H9 (cell line): Measurements from ENCODE around the gene PSMB7. TPM values are rescaled to one million over a fixed set of nuclear protein-coding genes. Genes with fewer than 3 reads are reported as not detected.

ENCODE experiments used
- DNase-seq: peaks from one replicate; pipeline ENCODE4 v3.0.0-alpha.2; 2017
- H2AFZ ChIP-seq: one replicate; pipeline ENCODE4 v1.6.1; 2013; ENCODE audit warnings: mild to moderate bottlenecking, low read length, control low read depth, moderate library complexity
- H2AK5ac ChIP-seq: 2 replicates; pipeline ENCODE4 v1.6.1; 2013; ENCODE audit warnings: low read length, control low read depth, mixed read lengths; ENCODE audit not compliant: insufficient read length
- H2BK120ac ChIP-seq: one replicate; pipeline ENCODE4 v1.6.1; 2013; ENCODE audit warnings: low read depth, mild to moderate bottlenecking, low read length, control low read depth, inconsistent platforms; ENCODE audit not compliant: poor library complexity, severe bottlenecking
- H2BK12ac ChIP-seq: 2 replicates; pipeline ENCODE4 v1.6.1; 2013; ENCODE audit warnings: low read length, control low read depth, mixed read lengths, low read depth; ENCODE audit not compliant: insufficient read length
- H2BK15ac ChIP-seq: 2 replicates; pipeline ENCODE4 v1.6.1; 2013; ENCODE audit warnings: low read depth, low read length, control low read depth
- H2BK20ac ChIP-seq: one replicate; pipeline ENCODE4 v1.6.1; 2013; ENCODE audit warnings: low read depth, mild to moderate bottlenecking, low read length, control low read depth, inconsistent platforms; ENCODE audit not compliant: poor library complexity, severe bottlenecking
- H2BK5ac ChIP-seq: 2 replicates; pipeline ENCODE4 v1.6.1; 2013; ENCODE audit warnings: low read length, control low read depth, mixed read lengths; ENCODE audit not compliant: insufficient read length
- H3K14ac ChIP-seq: 2 replicates; pipeline ENCODE4 v1.6.1; 2013; ENCODE audit warnings: low read length, control low read depth; ENCODE audit not compliant: insufficient read depth
- H3K18ac ChIP-seq: 2 replicates; pipeline ENCODE4 v1.6.1; 2013; ENCODE audit warnings: low read depth, mild to moderate bottlenecking, mixed read lengths, low read length, control low read depth; ENCODE audit not compliant: insufficient read length
- H3K23ac ChIP-seq: 2 replicates; pipeline ENCODE4 v1.6.1; 2013; ENCODE audit warnings: low read length, control low read depth, mixed read lengths, low read depth; ENCODE audit not compliant: insufficient read length
- H3K23me2 ChIP-seq: 2 replicates; pipeline ENCODE4 v1.6.1; 2013; ENCODE audit warnings: low read depth, mild to moderate bottlenecking, mixed read lengths, low read length, control low read depth; ENCODE audit not compliant: insufficient read length, poor library complexity, severe bottlenecking
- H3K27ac ChIP-seq: 2 replicates; pipeline ENCODE4 v1.5.1; 2013; ENCODE audit warnings: low read length, control low read depth, mixed read lengths, low read depth; ENCODE audit not compliant: insufficient read length
- H3K27me3 ChIP-seq: 2 replicates; pipeline ENCODE4 v1.6.1; 2013; ENCODE audit warnings: low read length, control low read depth, inconsistent platforms; ENCODE audit not compliant: insufficient read depth
- H3K4ac ChIP-seq: 2 replicates; pipeline ENCODE4 v1.6.1; 2013; ENCODE audit warnings: low read depth, mild to moderate bottlenecking, control low read depth, inconsistent platforms, low read length, moderate library complexity
- H3K4me1 ChIP-seq: 2 replicates; pipeline ENCODE4 v1.6.1; 2013; ENCODE audit warnings: low read length, control low read depth, inconsistent platforms; ENCODE audit not compliant: insufficient read depth
- H3K4me2 ChIP-seq: 2 replicates; pipeline ENCODE4 v1.6.1; 2013; ENCODE audit warnings: low read length, control low read depth, mixed read lengths; ENCODE audit not compliant: insufficient read length, insufficient read depth
- H3K56ac ChIP-seq: 2 replicates; pipeline ENCODE4 v1.6.1; 2013; ENCODE audit warnings: low read depth, mild to moderate bottlenecking, mixed read lengths, low read length, control low read depth; ENCODE audit not compliant: insufficient read length
- H3K79me1 ChIP-seq: 2 replicates; pipeline ENCODE4 v1.6.1; 2013; ENCODE audit warnings: low read depth, mild to moderate bottlenecking, moderate library complexity, low read length, control low read depth, inconsistent platforms; ENCODE audit not compliant: insufficient read depth, poor library complexity, severe bottlenecking
- H3K79me2 ChIP-seq: 2 replicates; pipeline ENCODE4 v1.6.1; 2013; ENCODE audit warnings: low read length, control low read depth, inconsistent platforms; ENCODE audit not compliant: insufficient read depth
- H3K9ac ChIP-seq: 2 replicates; pipeline ENCODE4 v1.6.1; 2013; ENCODE audit warnings: low read length, control low read depth, mixed read lengths; ENCODE audit not compliant: insufficient read length; ENCODE audit errors: extremely low read depth
- H3K9me3 ChIP-seq: one replicate; pipeline ENCODE4 v1.6.1; 2013; ENCODE audit warnings: low read depth, low read length, inconsistent platforms; ENCODE audit not compliant: control insufficient read depth
- H3T11ph ChIP-seq: one replicate; pipeline ENCODE4 v1.6.1; 2013; ENCODE audit warnings: mild to moderate bottlenecking, low read length, control low read depth, inconsistent platforms
- H4K20me1 ChIP-seq: one replicate; pipeline ENCODE4 v1.6.1; 2013; ENCODE audit not compliant: control insufficient read depth, insufficient read length, insufficient read depth
- H4K5ac ChIP-seq: 2 replicates; pipeline ENCODE4 v1.6.1; 2013; ENCODE audit warnings: low read depth, mild to moderate bottlenecking, mixed read lengths, low read length, control low read depth; ENCODE audit not compliant: insufficient read length
- H4K8ac ChIP-seq: replicated peaks from 2 replicates; pipeline ENCODE4 v1.6.1; 2013; ENCODE audit warnings: low read length, control low read depth, mixed read lengths, low read depth; ENCODE audit not compliant: insufficient read length
- H4K91ac ChIP-seq: 2 replicates; pipeline ENCODE4 v1.6.1; 2013; ENCODE audit warnings: low read depth, mild to moderate bottlenecking, moderate library complexity, mixed read lengths, low read length, control low read depth; ENCODE audit not compliant: insufficient read length
- H3K27ac Mint-ChIP-seq, 3 experiments: 2 replicates in 2 of 3; 3 replicates in 1 of 3; pipeline ENCODE4 v1.8.0; 2020 to 2021; ENCODE audit warnings: mixed read lengths in 3 of 3, mild to moderate bottlenecking in 1 of 3, moderate library complexity in 1 of 3
- H3K27me3 Mint-ChIP-seq: 2 replicates; pipeline ENCODE4 v1.8.0; 2021; ENCODE audit warnings: low read depth, mild to moderate bottlenecking, moderate library complexity, mixed read lengths
- H3K36me3 Mint-ChIP-seq, 3 experiments: 2 replicates in 2 of 3; 3 replicates in 1 of 3; pipeline ENCODE4 v1.8.0; 2020 to 2021; ENCODE audit warnings: low read depth in 3 of 3, mixed read lengths in 3 of 3; ENCODE audit not compliant: insufficient read depth in 1 of 3
- H3K4me1 Mint-ChIP-seq, 2 experiments: 2 replicates each; pipeline ENCODE4 v1.8.0; 2020; ENCODE audit warnings: mixed read lengths in 2 of 2
- H3K4me3 Mint-ChIP-seq, 2 experiments: 2 replicates in 1 of 2; 3 replicates in 1 of 2; pipeline ENCODE4 v1.8.0; 2020 to 2021; ENCODE audit warnings: mild to moderate bottlenecking in 2 of 2, mixed read lengths in 2 of 2, moderate library complexity in 1 of 2
- H3K9me3 Mint-ChIP-seq, 2 experiments: 2 replicates in 1 of 2; 3 replicates in 1 of 2; pipeline ENCODE4 v1.8.0; 2020; ENCODE audit warnings: mild to moderate bottlenecking in 2 of 2, mixed read lengths in 2 of 2, moderate library complexity in 1 of 2
- WGBS: extraction: QIAGEN DNeasy Blood & Tissue Kit; methylation state at CpG from one replicate; pipeline ENCODE4 v1.1.7; 2013; ENCODE audit warnings: missing lambda C conversion rate, low lambda C conversion rate, mixed read lengths; ENCODE audit not compliant: insufficient read length; ENCODE audit errors: extremely low coverage; 5-methylcytosine and 5-hydroxymethylcytosine counted together
- total RNA-seq: library from RNA; stranded (reverse); gene quantifications from 2 replicates; pipeline ENCODE4 v1.2.1, GENCODE V29; 2021
- TF ChIP-seq, protein P1 (sequence below): fragments of 200-600 bp; sonication (generic); conservative IDR thresholded peaks from 3 replicates; pipeline ENCODE4 v1.8.0; 2021; ENCODE audit warnings: antibody characterized with exemption, mild to moderate bottlenecking

The PSMB7 gene
- total RNA-seq, 1 experiment from 2014 or later, result 209 TPM

DNA sequence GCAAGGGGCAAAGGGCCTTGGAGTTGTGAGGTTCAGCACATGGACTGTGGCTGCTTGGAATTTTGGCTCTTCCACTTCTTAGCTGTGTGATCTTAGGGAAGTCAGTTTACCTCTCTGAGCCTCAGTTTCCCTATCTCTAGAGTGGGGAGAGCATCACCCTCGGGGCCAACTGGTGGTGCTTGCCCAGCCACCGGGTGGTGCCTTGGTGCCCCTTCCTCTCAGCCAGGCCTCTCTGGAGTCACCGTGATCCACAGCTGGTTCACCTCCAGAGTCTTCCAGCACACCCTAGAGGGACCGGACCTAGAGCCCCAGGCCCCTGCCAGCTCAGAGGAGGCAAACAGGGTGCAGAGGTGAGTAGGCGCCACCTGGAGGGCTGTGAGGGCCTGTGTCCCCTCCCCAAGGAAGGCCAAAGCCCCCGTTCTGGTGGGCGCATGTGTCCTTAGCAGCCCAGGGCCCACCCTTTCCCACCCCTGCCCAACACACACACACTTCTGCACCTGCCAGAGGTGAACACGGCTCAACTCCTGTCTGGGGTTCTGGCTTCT is 42.7 kb upstream of the PSMB7 start:
- Histone ChIP-seq H2BK12ac (no peak overlapping the region), H3K9me3 (no peaks in the 10 kb centered on the region), H2BK20ac (no peak overlapping the region), H4K91ac (no peak overlapping the region), H3K18ac (no peak overlapping the region), H3T11ph (no peak overlapping the region), H4K20me1 (peaks cover 2% of the 10 kb centered on the region), H3K4ac (no peak overlapping the region), H2BK120ac (no peak overlapping the region), H3K79me1 (no peaks in the 10 kb centered on the region), H3K79me2 (no peaks in the 10 kb centered on the region), H3K23me2 (no peaks in the 10 kb centered on the region), H4K8ac (no peak overlapping the region), H2BK5ac (no peak overlapping the region), H2BK15ac (no peak overlapping the region), H3K14ac (no peak overlapping the region), H2AK5ac (no peak overlapping the region), H3K4me1 (no peaks in the 10 kb centered on the region), H3K27ac (no peak overlapping the region), H3K9ac (no peak overlapping the region), H3K27me3 (peaks cover under 1% of the 10 kb centered on the region; the same call in 1 of the 2 replicates), H4K5ac (no peak overlapping the region), H3K4me2 (no peak overlapping the region), H3K23ac (no peak overlapping the region), H2AFZ (no peak overlapping the region), H3K56ac (no peak overlapping the region)
- TF ChIP-seq, protein P1, sequence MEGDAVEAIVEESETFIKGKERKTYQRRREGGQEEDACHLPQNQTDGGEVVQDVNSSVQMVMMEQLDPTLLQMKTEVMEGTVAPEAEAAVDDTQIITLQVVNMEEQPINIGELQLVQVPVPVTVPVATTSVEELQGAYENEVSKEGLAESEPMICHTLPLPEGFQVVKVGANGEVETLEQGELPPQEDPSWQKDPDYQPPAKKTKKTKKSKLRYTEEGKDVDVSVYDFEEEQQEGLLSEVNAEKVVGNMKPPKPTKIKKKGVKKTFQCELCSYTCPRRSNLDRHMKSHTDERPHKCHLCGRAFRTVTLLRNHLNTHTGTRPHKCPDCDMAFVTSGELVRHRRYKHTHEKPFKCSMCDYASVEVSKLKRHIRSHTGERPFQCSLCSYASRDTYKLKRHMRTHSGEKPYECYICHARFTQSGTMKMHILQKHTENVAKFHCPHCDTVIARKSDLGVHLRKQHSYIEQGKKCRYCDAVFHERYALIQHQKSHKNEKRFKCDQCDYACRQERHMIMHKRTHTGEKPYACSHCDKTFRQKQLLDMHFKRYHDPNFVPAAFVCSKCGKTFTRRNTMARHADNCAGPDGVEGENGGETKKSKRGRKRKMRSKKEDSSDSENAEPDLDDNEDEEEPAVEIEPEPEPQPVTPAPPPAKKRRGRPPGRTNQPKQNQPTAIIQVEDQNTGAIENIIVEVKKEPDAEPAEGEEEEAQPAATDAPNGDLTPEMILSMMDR, result peak; percentile 37; the same call in 2 of the 3 replicates
- H3K9me3 Mint-ChIP-seq, result no peaks in the 10 kb centered on the region
- DNase-seq, result peak; percentile 32
- no peak overlapping the region for H3K4me3 Mint-ChIP-seq
- peaks cover 7 to 11% of the 10 kb centered on the region in 2 experiments for H3K4me1 Mint-ChIP-seq
- WGBS, result no CpG with 5 or more reads among the region's 8 CpGs
- peaks cover 6% of the 10 kb centered on the region for H3K27me3 Mint-ChIP-seq
- no peaks in the 10 kb centered on the region for H3K36me3 Mint-ChIP-seq
- H3K27ac Mint-ChIP-seq, result no peak overlapping the region
